Prostate gland (tissue), 2 donors: ENCODE data around the gene DNASE1L2. TPM values are rescaled to one million over a fixed set of nuclear protein-coding genes. Genes with fewer than 3 reads are reported as not detected.

Experiments used
- DNase-seq: peaks from one replicate; pipeline ENCODE4 v3.0.0-alpha.2; 2019; ENCODE audit warnings: low spot score
- H3K27ac ChIP-seq, 2 donors: fragments of 200-600 bp; sonication (generic); 2 replicates each; pipeline ENCODE4 v1.5.1; 2017 to 2019
- H3K27me3 ChIP-seq: fragments of 200-600 bp; sonication (generic); replicated peaks from 2 replicates; pipeline ENCODE4 v1.5.1; 2019; ENCODE audit not compliant: insufficient read depth
- H3K36me3 ChIP-seq, 2 donors: fragments of 200-600 bp; sonication (generic); 1 replicate in 1 of 2; 2 replicates in 1 of 2; pipeline versions ENCODE4 v1.5.1 to v1.8.1; 2017 to 2019
- H3K4me1 ChIP-seq: fragments of 200-600 bp; sonication (generic); replicated peaks from 2 replicates; pipeline ENCODE4 v1.5.1; 2019
- H3K4me3 ChIP-seq, 2 donors: fragments of 200-600 bp; sonication (generic); 2 replicates each; pipeline ENCODE4 v1.5.1; 2017 to 2019
- H3K9me3 ChIP-seq: fragments of 200-600 bp; sonication (generic); 2 replicates; pipeline ENCODE4 v1.5.1; 2017
- POLR2A ChIP-seq: fragments of 450-650 bp; IDR thresholded peaks from one replicate; pipeline ENCODE4 v1.6.1; 2016; ENCODE audit warnings: antibody characterized with exemption, mild to moderate bottlenecking
- POLR2AphosphoS5 ChIP-seq: sonication (generic); formaldehyde crosslinking; IDR thresholded peaks from one replicate; pipeline ENCODE4 v1.6.1; 2017; ENCODE audit warnings: antibody characterized with exemption
- WGBS: methylation state at CpG from one replicate; pipeline ENCODE4 v1.1.5; 2018; 5-methylcytosine and 5-hydroxymethylcytosine counted together
- intact Hi-C: fragments of 100-400 bp; cut with DNase I; formaldehyde crosslinking; loops from one replicate; pipeline ENCODE4 v1.14.2; 2022
- total RNA-seq, 2 donors: library from RNA; depleted of rRNA; stranded (reverse); fragments of >200 nt; gene quantifications; one replicate each; pipeline ENCODE4 v1.1.0, GENCODE V29; 2016
- TF ChIP-seq, protein P1 (sequence below), 4 experiments: fragments of 200-600 bp in 2 of 4; fragments of 450-650 bp in 2 of 4; sonication (generic) in 2 of 4; IDR thresholded peaks; 1 replicate in 3 of 4; 2 replicates in 1 of 4; pipeline ENCODE4 v1.5.1; 2016 to 2019; ENCODE audit warnings: antibody characterized with exemption in 4 of 4, mild to moderate bottlenecking in 2 of 4, moderate library complexity in 2 of 4

DNASE1L2 gene
- total RNA-seq, 2 donors from 2014 or later, result 0.77 to 4.6 TPM

DNA sequence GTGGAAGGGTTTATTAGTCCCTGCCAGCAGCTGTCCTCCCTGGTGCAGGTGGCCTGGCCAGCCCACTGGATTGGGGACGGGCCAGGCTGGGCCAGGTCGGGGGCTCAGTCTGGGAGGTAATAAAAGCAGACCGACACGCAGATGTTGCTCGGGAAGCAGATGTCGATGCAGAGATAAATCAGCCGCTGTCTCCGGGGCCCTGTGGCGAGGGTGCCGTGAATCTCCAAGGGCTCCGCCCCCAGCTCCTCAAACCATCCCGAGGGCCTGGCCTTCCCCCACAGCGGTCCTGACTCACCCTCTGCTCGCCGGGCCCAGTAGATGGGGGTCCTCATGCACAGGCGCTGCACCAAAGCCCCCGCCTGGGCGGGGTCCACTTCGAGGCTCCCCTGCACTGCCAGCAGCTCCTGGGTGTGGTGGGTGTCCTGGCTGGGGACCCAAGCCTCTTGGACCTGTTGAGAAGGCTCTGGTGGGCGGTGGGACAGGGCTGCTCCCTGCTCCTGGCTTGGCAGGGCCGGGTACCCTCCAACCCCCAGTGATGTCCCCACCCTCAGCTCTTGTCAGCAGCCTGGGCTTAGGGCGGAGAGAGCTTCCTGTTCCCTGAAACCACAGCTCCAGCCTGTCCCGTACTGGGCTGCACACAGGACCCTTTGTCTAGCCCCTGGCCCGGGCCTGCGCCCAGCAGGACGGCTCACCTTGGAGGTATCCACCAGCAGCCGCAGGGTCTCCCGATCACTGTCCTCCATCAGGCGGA is 26.8 kb upstream of the DNASE1L2 start:
- no peak overlapping the region for H3K27ac ChIP-seq
- H3K36me3 ChIP-seq, result peaks cover 0 to 16% of the 10 kb centered on the region in 2 donors
- intact Hi-C loops, result loop anchor here (10.0 kb wide), 1 partner anchor 45 kb away; the partner anchor contains the start of gene ECI1
- no peak overlapping the region for H3K4me3 ChIP-seq
- H3K27me3 ChIP-seq, result no peaks in the 10 kb centered on the region
- DNase-seq, result no peak
- WGBS, result 77% methylated on average over 28 of the region's 29 CpGs
- H3K4me1 ChIP-seq, result peaks cover 25% of the 10 kb centered on the region
- H3K9me3 ChIP-seq, result no peaks in the 10 kb centered on the region
- TF ChIP-seq, protein P1, sequence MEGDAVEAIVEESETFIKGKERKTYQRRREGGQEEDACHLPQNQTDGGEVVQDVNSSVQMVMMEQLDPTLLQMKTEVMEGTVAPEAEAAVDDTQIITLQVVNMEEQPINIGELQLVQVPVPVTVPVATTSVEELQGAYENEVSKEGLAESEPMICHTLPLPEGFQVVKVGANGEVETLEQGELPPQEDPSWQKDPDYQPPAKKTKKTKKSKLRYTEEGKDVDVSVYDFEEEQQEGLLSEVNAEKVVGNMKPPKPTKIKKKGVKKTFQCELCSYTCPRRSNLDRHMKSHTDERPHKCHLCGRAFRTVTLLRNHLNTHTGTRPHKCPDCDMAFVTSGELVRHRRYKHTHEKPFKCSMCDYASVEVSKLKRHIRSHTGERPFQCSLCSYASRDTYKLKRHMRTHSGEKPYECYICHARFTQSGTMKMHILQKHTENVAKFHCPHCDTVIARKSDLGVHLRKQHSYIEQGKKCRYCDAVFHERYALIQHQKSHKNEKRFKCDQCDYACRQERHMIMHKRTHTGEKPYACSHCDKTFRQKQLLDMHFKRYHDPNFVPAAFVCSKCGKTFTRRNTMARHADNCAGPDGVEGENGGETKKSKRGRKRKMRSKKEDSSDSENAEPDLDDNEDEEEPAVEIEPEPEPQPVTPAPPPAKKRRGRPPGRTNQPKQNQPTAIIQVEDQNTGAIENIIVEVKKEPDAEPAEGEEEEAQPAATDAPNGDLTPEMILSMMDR (IDR thresholded peaks at IDR 0.05), result no peak
- TF ChIP-seq POLR2A (no peak), POLR2AphosphoS5 (no peak)

DNA sequence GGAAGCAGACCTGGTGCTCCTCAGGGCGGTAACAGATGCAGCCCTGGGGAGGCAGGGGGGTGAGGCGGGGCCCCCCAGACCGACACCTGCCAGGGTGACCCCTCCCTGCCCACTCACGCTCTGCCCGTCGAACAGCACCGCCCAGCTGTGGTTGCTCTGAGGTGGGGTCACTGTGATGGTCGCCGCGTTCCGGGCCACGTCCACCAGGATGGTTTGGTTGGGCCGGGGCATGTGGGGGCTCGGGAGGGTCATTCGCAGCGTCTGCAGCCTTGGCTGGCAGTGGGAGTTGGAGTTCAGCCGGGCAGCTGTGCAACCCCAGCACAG is 26.3 kb upstream of the DNASE1L2 start:
- peaks cover 0 to 16% of the 10 kb centered on the region in 2 donors for H3K36me3 ChIP-seq
- peaks cover 25% of the 10 kb centered on the region for H3K4me1 ChIP-seq
- H3K4me3 ChIP-seq, result no peak overlapping the region
- TF ChIP-seq, protein P1 (IDR thresholded peaks at IDR 0.05), result no peak
- TF ChIP-seq POLR2A (no peak), POLR2AphosphoS5 (no peak)
- H3K27ac ChIP-seq, result no peak overlapping the region
- intact Hi-C loops, result no loop called here
- H3K9me3 ChIP-seq, result no peaks in the 10 kb centered on the region
- no peak for DNase-seq
- 75% methylated on average over 14 of the region's 17 CpGs for WGBS
- H3K27me3 ChIP-seq, result no peaks in the 10 kb centered on the region

DNA sequence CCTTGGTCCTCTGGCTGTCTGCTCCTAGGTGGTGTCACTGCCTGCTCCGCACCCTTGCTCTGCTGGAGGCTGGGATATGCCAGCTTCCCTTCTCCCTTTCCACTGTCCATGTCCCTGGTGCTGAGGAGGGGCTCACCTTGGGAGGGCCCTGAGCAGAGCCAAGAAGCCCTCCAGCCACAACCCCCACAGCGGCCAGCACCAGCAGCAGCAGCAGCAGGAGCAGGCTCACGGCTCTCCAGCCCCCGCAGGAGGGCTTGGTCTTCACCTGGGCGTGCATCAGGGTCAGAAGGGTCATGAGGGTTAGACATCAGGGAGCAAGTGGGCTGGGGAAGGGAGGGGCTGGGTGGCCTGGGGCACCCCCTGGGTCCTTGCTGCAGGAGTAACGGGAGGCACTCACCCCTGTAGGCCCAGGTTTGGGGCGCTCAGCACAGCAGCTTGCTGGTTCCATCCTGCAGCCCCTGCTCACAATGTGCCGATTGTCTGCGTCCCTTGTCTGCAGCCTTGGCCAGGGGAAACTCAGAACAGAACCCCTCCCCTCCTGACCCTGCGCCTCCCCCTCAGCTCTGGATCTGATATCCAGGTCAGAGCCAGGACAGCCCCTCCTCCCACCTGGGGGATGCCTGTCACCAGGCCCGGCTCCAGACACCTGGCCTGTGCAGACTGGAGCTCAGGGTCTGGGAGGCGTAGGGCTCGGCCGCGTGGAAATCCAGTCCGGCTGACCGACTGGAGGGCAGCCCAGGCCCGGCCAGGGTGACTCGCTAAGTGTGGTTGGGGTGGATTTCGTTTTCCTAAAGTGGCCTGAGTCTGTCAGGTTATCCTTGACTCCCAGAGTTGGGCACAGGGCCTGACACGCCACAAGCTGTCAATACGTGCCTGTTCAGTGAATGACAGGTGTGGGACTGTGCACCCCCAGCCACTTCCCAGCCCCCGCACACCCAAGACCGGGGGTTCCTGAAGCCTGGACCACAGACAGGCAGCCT is 25.6 kb upstream of the DNASE1L2 start, which contains the start of gene BRICD5:
Gene BRICD5, minus strand, starts transcription at position 478 of the 980 bp plus-strand sequence. Its CDS starts 30 bp downstream, at position 448.
- Histone ChIP-seq H3K4me1 (peaks cover 25% of the 10 kb centered on the region), H3K36me3 (peaks cover 0 to 16% of the 10 kb centered on the region in 2 donors), H3K4me3 (no peak within 1 kb of the TSS), H3K27me3 (no peaks in the 10 kb centered on the region), H3K9me3 (no peaks in the 10 kb centered on the region), H3K27ac (no peak within 1 kb of the TSS)
- no peak for DNase-seq
- intact Hi-C loops, result no loop called here
- no peak for TF ChIP-seq POLR2AphosphoS5
- no peak for TF ChIP-seq POLR2A
- TF ChIP-seq, protein P1 (IDR thresholded peaks at IDR 0.05), result no peak
- WGBS, result 66% methylated on average over 21 of the region's 24 CpGs

DNA sequence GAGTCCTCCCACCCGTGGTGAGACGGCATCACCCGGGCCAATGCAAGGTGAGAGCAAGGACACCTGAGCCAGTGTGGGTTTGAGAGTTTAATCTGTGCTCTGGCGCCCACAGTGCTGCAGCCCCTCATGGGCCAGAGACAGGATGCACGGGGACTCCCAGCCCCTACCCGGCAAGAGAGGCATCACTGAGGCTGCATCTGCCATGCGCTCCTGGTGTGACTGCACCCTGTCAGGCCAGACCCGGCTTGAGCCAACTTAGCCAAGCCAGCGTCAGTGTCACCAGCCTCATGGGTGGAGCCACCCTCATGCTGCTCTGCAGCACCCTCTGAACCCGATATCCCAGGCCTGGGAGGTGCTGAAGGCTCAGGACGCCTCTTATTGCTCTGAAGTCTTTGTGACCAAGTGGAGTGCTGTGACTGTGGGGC is 24.3 kb upstream of the DNASE1L2 start:
- intact Hi-C loops, result no loop called here
- peaks cover 0 to 16% of the 10 kb centered on the region in 2 donors for H3K36me3 ChIP-seq
- H3K27ac ChIP-seq, result no peak overlapping the region
- peaks cover 19% of the 10 kb centered on the region for H3K4me1 ChIP-seq
- DNase-seq, result no peak
- WGBS, result 76% methylated on average over 11 of the region's 11 CpGs
- TF ChIP-seq POLR2A (no peak), POLR2AphosphoS5 (no peak)
- TF ChIP-seq, protein P1 (IDR thresholded peaks at IDR 0.05), result no peak
- H3K9me3 ChIP-seq, result no peaks in the 10 kb centered on the region
- no peaks in the 10 kb centered on the region for H3K27me3 ChIP-seq
- no peak overlapping the region for H3K4me3 ChIP-seq
